Measurements from ENCODE around the gene HMCN1.

Gene HMCN1

GRCh38 chr1:185920602-185921001 lies 186.4 kb downstream of the HMCN1 start:
- no peak for DNase-seq

GRCh38 chr1:185921636-185922035 lies 187.4 kb downstream of the HMCN1 start:
- DNase-seq = no peak

- no peak for DNase-seq
Observed at GRCh38 chr1:185926588-185926987, 192.4 kb downstream of the HMCN1 start.

- DNase-seq = no peak
Observed at GRCh38 chr1:185929776-185930175, 195.6 kb downstream of the HMCN1 start.

GRCh38 chr1:185931438-185931837 lies 197.2 kb downstream of the HMCN1 start:
- DNase-seq = no peak

GRCh38 chr1:185933580-185933979 lies 199.4 kb downstream of the HMCN1 start:
- DNase-seq = no peak

GRCh38 chr1:185934476-185935189 lies 200.4 kb downstream of the HMCN1 start:
- DNase-seq = no peak

GRCh38 chr1:185935360-185935759 lies 201.2 kb downstream of the HMCN1 start:
- DNase-seq = no peak

- DNase-seq = no peak
Observed at GRCh38 chr1:185936641-185937040, 202.4 kb downstream of the HMCN1 start.

GRCh38 chr1:185938396-185938795 lies 204.2 kb downstream of the HMCN1 start:
- no peak for DNase-seq

GRCh38 chr1:185939142-185939541 lies 205.0 kb downstream of the HMCN1 start:
- no peak for DNase-seq

GRCh38 chr1:185942961-185943360 lies 208.8 kb downstream of the HMCN1 start:
- no peak for DNase-seq

GRCh38 chr1:185956881-185957280 lies 222.7 kb downstream of the HMCN1 start:
- DNase-seq = no peak

- no peak for DNase-seq
Observed at GRCh38 chr1:185957441-185958363, 223.5 kb downstream of the HMCN1 start.

- no peak for DNase-seq
Observed at GRCh38 chr1:185960422-185961321, 226.5 kb downstream of the HMCN1 start.

GRCh38 chr1:185961664-185962063 lies 227.5 kb downstream of the HMCN1 start:
- no peak for DNase-seq

- DNase-seq = no peak
Observed at GRCh38 chr1:185964946-185965345, 230.8 kb downstream of the HMCN1 start.

- no peak for DNase-seq
Observed at GRCh38 chr1:185965870-185966269, 231.7 kb downstream of the HMCN1 start.

- no peak for DNase-seq
Observed at GRCh38 chr1:185966471-185966870, 232.3 kb downstream of the HMCN1 start.

- DNase-seq = no peak
Observed at GRCh38 chr1:185969028-185969427, 234.8 kb downstream of the HMCN1 start.

- no peak for DNase-seq
Observed at GRCh38 chr1:185969524-185969991, 235.4 kb downstream of the HMCN1 start.

- DNase-seq = no peak
Observed at GRCh38 chr1:185971688-185972087, 237.5 kb downstream of the HMCN1 start.
